ENCODE measurements around the gene SEPSECS. TPM values are rescaled to one million over a fixed set of nuclear protein-coding genes. Genes with fewer than 3 reads are reported as not detected.

Gene SEPSECS
- total RNA-seq: 1 to 10 TPM; 4.7 to 7.7 (median 6.8) TPM

- ATAC-seq (ENCODE audit: low FRiP score) (peak; percentile 96), DNase-seq (ENCODE audit: low spot score) (peak; percentile 90)
- no peak for TF ChIP-seq CTCF (IDR thresholded peaks at IDR 0.05)
These were observed at the start of gene SEPSECS for GRCh38 chr4:25159837-25160713. TSS of gene SEPSECS (minus strand) at chr4:25160449. CDS start at chr4:25160369, 80 bp downstream.

DNA sequence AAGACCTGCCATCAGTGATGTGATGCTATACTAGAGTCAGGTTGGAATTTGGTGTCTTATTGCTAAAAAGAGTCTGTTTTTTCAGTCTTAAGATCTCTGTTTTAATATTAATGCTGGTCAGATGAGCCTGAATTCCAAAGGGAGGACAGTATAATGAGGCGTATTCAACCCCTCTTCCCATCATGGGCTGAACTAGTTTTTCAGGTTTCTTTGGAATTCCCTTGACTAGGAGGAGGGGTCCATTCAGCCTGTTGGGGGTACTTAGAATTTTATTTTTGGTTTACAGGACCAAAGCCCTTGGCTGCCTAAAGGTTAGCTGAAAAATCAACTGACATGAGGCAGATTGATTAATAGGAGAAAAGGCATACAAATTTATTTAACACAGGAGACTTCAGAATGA, 49.5 kb upstream of the SEPSECS start:
- TF ChIP-seq CTCF (IDR thresholded peaks at IDR 0.05): no peak
- DNase-seq (ENCODE audit: low spot score) (no peak), ATAC-seq (ENCODE audit: low FRiP score) (no peak)

DNA sequence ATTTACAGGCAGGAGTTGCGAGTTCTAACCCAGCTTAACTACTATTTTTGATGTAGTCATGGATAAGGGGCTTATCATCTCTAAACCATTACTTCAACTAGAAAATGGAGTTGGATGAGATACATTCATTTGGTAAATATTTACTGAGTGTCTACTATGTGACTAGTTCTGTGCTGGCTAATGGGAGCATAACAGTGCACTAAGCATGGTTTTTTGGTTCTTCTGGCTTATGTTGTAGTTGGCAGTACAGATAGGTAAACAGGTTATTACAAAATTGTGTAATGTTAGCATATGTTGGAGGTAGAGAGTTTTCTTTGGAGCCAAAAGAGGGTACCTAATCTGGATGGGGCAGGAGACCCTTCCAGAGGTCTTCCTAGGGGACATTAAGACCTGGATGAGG, 47.7 kb upstream of the SEPSECS start:
- ATAC-seq (ENCODE audit: low FRiP score) (no peak), DNase-seq (ENCODE audit: low spot score) (no peak)
- no peak for TF ChIP-seq CTCF (IDR thresholded peaks at IDR 0.05)

DNA sequence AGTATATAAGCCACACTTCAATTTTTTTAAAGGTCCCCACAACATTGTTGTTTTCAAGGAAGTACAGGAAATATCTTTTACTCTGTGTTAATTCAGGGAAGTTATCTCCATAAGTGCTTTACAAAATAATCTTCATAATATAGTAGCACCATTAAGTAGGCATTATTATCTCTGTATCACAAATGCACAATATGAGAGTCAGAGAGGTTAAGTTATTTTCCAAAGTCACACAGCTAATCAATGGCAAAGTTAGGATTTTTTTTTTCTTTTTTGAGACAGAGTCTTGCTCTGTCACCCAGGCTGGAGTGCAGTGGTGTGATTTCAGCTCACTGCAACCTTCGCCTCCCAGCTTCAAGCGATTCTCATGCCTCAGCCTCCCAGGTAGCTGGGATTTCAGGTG, 38.5 kb upstream of the SEPSECS start:
- ATAC-seq (ENCODE audit: low FRiP score) (no peak), DNase-seq (ENCODE audit: low spot score) (no peak)
- no peak for TF ChIP-seq CTCF (IDR thresholded peaks at IDR 0.05)

DNA sequence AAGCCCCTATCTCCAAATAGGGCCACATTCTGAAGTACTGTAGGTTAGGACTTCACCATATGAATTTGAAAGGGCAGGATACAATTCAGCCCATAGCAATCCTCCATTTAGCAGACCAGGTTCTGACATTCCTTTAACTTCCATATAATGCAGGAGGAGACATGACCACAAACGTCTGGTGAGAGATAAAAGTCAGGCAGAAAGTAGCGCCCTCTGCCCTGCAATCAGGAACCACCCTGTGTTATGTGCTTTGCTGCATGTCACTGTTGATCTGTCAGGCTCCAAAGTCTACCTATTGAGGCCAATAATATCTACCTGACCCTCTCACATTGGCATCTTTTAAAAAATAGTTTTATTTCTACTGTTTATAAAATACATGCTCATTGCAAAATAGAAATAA, 30.2 kb upstream of the SEPSECS start:
- TF ChIP-seq CTCF (IDR thresholded peaks at IDR 0.05): no peak
- no peak for DNase-seq (ENCODE audit: low spot score)
- ATAC-seq (ENCODE audit: low FRiP score): no peak

GRCh38 chr4:25184056-25184455, 23.8 kb upstream of the SEPSECS start:
- no peak for DNase-seq (ENCODE audit: low spot score)
- no peak for ATAC-seq (ENCODE audit: low FRiP score)
- TF ChIP-seq CTCF (IDR thresholded peaks at IDR 0.05): no peak

DNA sequence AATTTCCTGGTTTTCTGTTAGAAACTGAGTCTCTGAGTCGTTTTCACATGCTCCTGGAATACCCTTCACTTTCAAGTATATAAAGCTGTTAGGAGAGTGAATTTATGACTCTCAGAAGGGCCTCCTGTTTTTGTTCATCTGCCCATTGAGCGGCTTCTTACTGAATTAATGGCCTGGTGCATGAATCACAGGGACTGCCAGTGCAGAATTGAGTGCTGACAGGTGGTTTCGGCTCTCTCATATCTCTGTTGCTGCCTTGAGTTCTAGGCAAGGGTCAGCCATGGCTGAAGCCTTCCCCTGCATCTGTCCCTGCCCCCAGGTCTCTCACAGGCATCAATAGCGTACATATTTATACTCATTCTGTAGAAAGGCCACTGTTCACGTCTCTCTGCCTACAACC, 22.7 kb upstream of the SEPSECS start:
- no peak for ATAC-seq (ENCODE audit: low FRiP score)
- no peak for DNase-seq (ENCODE audit: low spot score)
- no peak for TF ChIP-seq CTCF (IDR thresholded peaks at IDR 0.05)

Measured in omental fat pad (tissue), 4 donors.